HEK293 (cell line): ENCODE data around the gene TXNRD2.

ENCODE experiments used
- CTCF ChIA-PET: fragments of 350-600 bp; formaldehyde crosslinking; extraction: SDS; loops from one replicate; lab custom pipeline; 2021; ENCODE audit warnings: antibody characterized with exemption; lab: Yijun Ruan, JAX
- POLR2A ChIA-PET: fragments of 300-600 bp; formaldehyde crosslinking; extraction: SDS; loops from one replicate; lab custom pipeline; 2020; ENCODE audit warnings: antibody characterized with exemption, inconsistent platforms; lab: Yijun Ruan, JAX
- H3K27ac ChIP-seq: fragments of 200-500 bp; sonication (Bioruptor generic); 2 replicates; pipeline ENCODE4 v1.5.1; 2014; ENCODE audit warnings: low read depth, low read length, control low read depth, inconsistent platforms; ENCODE audit errors: extremely low read depth
- H3K36me3 ChIP-seq, 2 experiments: fragments of 200-500 bp in 1 of 2; sonication (Bioruptor generic) in 1 of 2; 1 replicate in 1 of 2; 2 replicates in 1 of 2; pipeline ENCODE4 v1.5.1; 2014 to 2017; ENCODE audit warnings: inconsistent platforms in 2 of 2, low read length in 2 of 2; ENCODE audit not compliant: control insufficient read depth in 2 of 2, insufficient read depth in 1 of 2
- H3K4me1 ChIP-seq: fragments of 200-500 bp; sonication (Bioruptor generic); 2 replicates; pipeline ENCODE4 v1.5.1; 2014; ENCODE audit warnings: mild to moderate bottlenecking, low read length, inconsistent platforms; ENCODE audit not compliant: control insufficient read depth, insufficient read depth
- H3K4me3 ChIP-seq: 2 replicates; pipeline ENCODE4 v1.5.1; 2011; ENCODE audit warnings: low read depth, mild to moderate bottlenecking, control low read depth, low read length, moderate library complexity
- H3K9me3 ChIP-seq: fragments of 200-500 bp; sonication (Bioruptor generic); 2 replicates; pipeline ENCODE4 v1.5.1; 2014; ENCODE audit warnings: low read depth, low read length, inconsistent platforms; ENCODE audit not compliant: control insufficient read depth, insufficient read depth
- SCRT1 ChIP-seq: fragments of 450-650 bp; formaldehyde crosslinking; IDR thresholded peaks from 2 replicates; pipeline ENCODE4 v1.5.1; 2016; ENCODE audit warnings: missing biosample characterization, missing genetic modification characterization, borderline replicate concordance
- SCRT2 ChIP-seq: fragments of 450-650 bp; formaldehyde crosslinking; IDR thresholded peaks from 2 replicates; pipeline ENCODE4 v1.5.1; 2016; ENCODE audit warnings: missing biosample characterization, missing genetic modification characterization
- ZEB2 ChIP-seq: fragments of 450-650 bp; formaldehyde crosslinking; IDR thresholded peaks from 2 replicates; pipeline ENCODE4 v1.5.1; 2016; ENCODE audit warnings: missing biosample characterization, missing genetic modification characterization
- ZFP69B ChIP-seq: fragments of 450-650 bp; formaldehyde crosslinking; IDR thresholded peaks from 2 replicates; pipeline ENCODE4 v1.5.1; 2016; ENCODE audit warnings: missing biosample characterization, missing genetic modification characterization
- ZNF16 ChIP-seq: fragments of 450-650 bp; formaldehyde crosslinking; IDR thresholded peaks from 2 replicates; pipeline ENCODE4 v1.5.1; 2016; ENCODE audit warnings: low read depth, missing biosample characterization, missing genetic modification characterization
- ZNF214 ChIP-seq: fragments of 450-650 bp; formaldehyde crosslinking; IDR thresholded peaks from 2 replicates; pipeline ENCODE4 v1.5.1; 2017; ENCODE audit warnings: missing biosample characterization, mild to moderate bottlenecking, missing genetic modification characterization, borderline replicate concordance
- ZNF354C ChIP-seq: fragments of 450-650 bp; formaldehyde crosslinking; IDR thresholded peaks from 2 replicates; pipeline ENCODE4 v1.5.1; 2016; ENCODE audit warnings: missing biosample characterization, missing genetic modification characterization, low read depth, borderline replicate concordance
- ZNF366 ChIP-seq: fragments of 450-650 bp; formaldehyde crosslinking; conservative IDR thresholded peaks from 2 replicates; pipeline ENCODE4 v1.5.1; 2016; ENCODE audit warnings: missing biosample characterization, missing genetic modification characterization
- ZNF501 ChIP-seq: fragments of 450-650 bp; formaldehyde crosslinking; IDR thresholded peaks from 2 replicates; pipeline ENCODE4 v1.5.1; 2016; ENCODE audit warnings: missing biosample characterization, missing genetic modification characterization
- ZNF530 ChIP-seq: fragments of 450-650 bp; formaldehyde crosslinking; IDR thresholded peaks from 2 replicates; pipeline ENCODE4 v1.5.1; 2016; ENCODE audit warnings: low read depth, missing biosample characterization, missing genetic modification characterization
- ZNF544 ChIP-seq: fragments of 450-650 bp; formaldehyde crosslinking; IDR thresholded peaks from 2 replicates; pipeline ENCODE4 v1.5.0; 2017; ENCODE audit warnings: missing biosample characterization, missing genetic modification characterization
- ZNF548 ChIP-seq: fragments of 450-650 bp; formaldehyde crosslinking; IDR thresholded peaks from 2 replicates; pipeline ENCODE4 v1.5.1; 2016; ENCODE audit warnings: missing biosample characterization, missing genetic modification characterization
- ZNF658 ChIP-seq: fragments of 450-650 bp; formaldehyde crosslinking; IDR thresholded peaks from 2 replicates; pipeline ENCODE4; 2016; ENCODE audit warnings: missing biosample characterization, missing genetic modification characterization
- ZNF776 ChIP-seq: fragments of 450-650 bp; formaldehyde crosslinking; IDR thresholded peaks from 2 replicates; pipeline ENCODE4 v1.5.0; 2017; ENCODE audit warnings: missing biosample characterization, missing genetic modification characterization, borderline replicate concordance
- ZNF792 ChIP-seq: fragments of 450-650 bp; formaldehyde crosslinking; IDR thresholded peaks from 2 replicates; pipeline ENCODE4 v1.5.1; 2016; ENCODE audit warnings: missing biosample characterization, missing genetic modification characterization
- TF ChIP-seq, protein P1 (sequence below): fragments of 450-650 bp; formaldehyde crosslinking; IDR thresholded peaks from 2 replicates; pipeline ENCODE4 v1.5.1; 2016; ENCODE audit warnings: missing biosample characterization, missing genetic modification characterization
- TF ChIP-seq, protein P2 (sequence below): fragments of 450-650 bp; formaldehyde crosslinking; IDR thresholded peaks from 2 replicates; pipeline ENCODE4 v1.5.1; 2016; ENCODE audit warnings: missing biosample characterization, missing genetic modification characterization
- TF ChIP-seq, protein P3 (sequence below): fragments of 450-650 bp; formaldehyde crosslinking; IDR thresholded peaks from 2 replicates; pipeline ENCODE4 v1.5.1; 2016; ENCODE audit warnings: missing biosample characterization, missing genetic modification characterization
- TF ChIP-seq, protein P4 (sequence below): fragments of 450-650 bp; formaldehyde crosslinking; IDR thresholded peaks from 2 replicates; pipeline ENCODE4 v1.5.1; 2016; ENCODE audit warnings: missing biosample characterization, missing genetic modification characterization

Gene TXNRD2

DNA sequence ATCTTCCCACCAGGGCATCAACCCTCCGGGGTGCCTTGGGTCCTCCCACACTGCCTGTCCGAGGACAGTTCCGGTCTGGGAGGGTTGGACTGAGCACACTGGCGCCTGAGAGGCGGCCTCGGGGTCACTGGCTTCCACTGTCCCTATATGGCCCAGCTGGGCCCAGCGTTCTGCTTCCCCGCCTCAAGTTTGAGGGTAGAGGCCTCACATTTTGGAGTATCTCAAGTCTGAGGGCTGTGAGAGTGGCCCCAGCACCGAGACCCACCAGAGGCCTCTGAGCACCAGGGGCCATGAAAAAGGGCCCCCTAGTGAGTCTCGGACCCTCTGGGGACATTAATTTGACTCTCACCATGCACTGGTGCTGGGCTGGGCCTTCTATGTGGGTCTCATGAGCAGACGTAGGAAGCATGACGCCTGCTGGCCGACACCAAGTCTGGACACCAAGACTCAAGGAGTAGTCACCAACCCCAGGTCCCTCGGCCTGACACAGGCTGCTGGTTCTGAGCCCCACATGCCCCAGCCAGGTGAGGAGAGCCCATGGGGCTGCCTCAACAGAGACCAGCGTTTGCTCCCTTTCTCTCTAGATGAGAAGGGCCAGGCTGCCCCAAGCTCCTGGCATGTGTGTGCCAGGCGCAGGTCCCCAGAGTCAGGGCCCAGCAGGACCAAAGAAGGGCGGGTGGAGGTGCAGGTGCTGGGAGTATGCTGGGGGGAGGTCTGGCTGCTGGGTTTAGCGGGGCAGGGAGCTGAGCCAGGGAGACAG, 47.5 kb upstream of the TXNRD2 start (continued):
- TF ChIP-seq ZNF214 (tag by site-specific recombination) = no peak

DNA sequence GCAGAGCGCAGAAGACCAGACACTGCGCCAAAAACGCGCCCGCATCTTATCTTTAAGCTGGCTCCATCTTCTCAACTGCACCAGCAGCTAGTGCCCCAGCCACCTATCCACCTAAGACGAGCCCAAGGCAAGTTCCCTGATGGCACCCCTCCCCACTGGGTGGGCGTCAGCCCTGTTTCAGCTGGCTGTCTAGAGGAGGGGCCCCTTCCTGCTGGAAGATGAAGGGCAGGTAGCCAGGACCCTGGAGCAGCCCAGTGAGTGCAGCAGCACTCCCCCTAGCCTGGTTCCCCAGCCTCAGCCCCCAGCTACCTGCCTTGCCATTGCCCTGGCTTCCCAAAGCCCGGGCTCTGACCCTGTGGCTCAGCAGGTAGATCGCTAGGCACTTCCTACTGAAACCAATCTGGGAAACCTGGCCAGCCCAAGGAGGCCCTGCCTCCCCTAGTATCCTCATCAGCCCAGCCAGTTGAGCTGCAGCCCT, 46.8 kb upstream of the TXNRD2 start:
- H3K27ac ChIP-seq = no peak overlapping the region
- CTCF ChIA-PET = interaction anchor here (1.0 to 1.7 kb wide), 2 partner anchors 25 to 256 kb away, joined by 3 to 5 read pairs; no protein-coding TSS in a partner anchor
- TF ChIP-seq ZFP69B (tag by site-specific recombination) (no peak), ZNF792 (tag by site-specific recombination) (no peak), SCRT2 (tag by site-specific recombination) (no peak), ZNF530 (no peak), ZNF354C (tag by site-specific recombination) (no peak), ZNF776 (tag by site-specific recombination) (no peak), SCRT1 (tag by site-specific recombination) (no peak), ZNF548 (no peak), ZNF658 (tag by site-specific recombination) (no peak), ZNF501 (no peak), ZNF16 (tag by site-specific recombination) (no peak), ZNF366 (tag by site-specific recombination) (no peak), ZEB2 (tag by site-specific recombination) (no peak), ZNF544 (tag by site-specific recombination) (no peak)
- TF ChIP-seq, protein P1, sequence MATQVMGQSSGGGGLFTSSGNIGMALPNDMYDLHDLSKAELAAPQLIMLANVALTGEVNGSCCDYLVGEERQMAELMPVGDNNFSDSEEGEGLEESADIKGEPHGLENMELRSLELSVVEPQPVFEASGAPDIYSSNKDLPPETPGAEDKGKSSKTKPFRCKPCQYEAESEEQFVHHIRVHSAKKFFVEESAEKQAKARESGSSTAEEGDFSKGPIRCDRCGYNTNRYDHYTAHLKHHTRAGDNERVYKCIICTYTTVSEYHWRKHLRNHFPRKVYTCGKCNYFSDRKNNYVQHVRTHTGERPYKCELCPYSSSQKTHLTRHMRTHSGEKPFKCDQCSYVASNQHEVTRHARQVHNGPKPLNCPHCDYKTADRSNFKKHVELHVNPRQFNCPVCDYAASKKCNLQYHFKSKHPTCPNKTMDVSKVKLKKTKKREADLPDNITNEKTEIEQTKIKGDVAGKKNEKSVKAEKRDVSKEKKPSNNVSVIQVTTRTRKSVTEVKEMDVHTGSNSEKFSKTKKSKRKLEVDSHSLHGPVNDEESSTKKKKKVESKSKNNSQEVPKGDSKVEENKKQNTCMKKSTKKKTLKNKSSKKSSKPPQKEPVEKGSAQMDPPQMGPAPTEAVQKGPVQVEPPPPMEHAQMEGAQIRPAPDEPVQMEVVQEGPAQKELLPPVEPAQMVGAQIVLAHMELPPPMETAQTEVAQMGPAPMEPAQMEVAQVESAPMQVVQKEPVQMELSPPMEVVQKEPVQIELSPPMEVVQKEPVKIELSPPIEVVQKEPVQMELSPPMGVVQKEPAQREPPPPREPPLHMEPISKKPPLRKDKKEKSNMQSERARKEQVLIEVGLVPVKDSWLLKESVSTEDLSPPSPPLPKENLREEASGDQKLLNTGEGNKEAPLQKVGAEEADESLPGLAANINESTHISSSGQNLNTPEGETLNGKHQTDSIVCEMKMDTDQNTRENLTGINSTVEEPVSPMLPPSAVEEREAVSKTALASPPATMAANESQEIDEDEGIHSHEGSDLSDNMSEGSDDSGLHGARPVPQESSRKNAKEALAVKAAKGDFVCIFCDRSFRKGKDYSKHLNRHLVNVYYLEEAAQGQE (tag by site-specific recombination) = no peak
- TF ChIP-seq, protein P2, sequence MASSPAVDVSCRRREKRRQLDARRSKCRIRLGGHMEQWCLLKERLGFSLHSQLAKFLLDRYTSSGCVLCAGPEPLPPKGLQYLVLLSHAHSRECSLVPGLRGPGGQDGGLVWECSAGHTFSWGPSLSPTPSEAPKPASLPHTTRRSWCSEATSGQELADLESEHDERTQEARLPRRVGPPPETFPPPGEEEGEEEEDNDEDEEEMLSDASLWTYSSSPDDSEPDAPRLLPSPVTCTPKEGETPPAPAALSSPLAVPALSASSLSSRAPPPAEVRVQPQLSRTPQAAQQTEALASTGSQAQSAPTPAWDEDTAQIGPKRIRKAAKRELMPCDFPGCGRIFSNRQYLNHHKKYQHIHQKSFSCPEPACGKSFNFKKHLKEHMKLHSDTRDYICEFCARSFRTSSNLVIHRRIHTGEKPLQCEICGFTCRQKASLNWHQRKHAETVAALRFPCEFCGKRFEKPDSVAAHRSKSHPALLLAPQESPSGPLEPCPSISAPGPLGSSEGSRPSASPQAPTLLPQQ (tag by site-specific recombination) = no peak
- TF ChIP-seq, protein P3, sequence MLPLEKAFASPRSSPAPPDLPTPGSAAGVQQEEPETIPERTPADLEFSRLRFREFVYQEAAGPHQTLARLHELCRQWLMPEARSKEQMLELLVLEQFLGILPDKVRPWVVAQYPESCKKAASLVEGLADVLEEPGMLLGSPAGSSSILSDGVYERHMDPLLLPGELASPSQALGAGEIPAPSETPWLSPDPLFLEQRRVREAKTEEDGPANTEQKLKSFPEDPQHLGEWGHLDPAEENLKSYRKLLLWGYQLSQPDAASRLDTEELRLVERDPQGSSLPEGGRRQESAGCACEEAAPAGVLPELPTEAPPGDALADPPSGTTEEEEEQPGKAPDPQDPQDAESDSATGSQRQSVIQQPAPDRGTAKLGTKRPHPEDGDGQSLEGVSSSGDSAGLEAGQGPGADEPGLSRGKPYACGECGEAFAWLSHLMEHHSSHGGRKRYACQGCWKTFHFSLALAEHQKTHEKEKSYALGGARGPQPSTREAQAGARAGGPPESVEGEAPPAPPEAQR (tag by site-specific recombination) = no peak
- TF ChIP-seq, protein P4, sequence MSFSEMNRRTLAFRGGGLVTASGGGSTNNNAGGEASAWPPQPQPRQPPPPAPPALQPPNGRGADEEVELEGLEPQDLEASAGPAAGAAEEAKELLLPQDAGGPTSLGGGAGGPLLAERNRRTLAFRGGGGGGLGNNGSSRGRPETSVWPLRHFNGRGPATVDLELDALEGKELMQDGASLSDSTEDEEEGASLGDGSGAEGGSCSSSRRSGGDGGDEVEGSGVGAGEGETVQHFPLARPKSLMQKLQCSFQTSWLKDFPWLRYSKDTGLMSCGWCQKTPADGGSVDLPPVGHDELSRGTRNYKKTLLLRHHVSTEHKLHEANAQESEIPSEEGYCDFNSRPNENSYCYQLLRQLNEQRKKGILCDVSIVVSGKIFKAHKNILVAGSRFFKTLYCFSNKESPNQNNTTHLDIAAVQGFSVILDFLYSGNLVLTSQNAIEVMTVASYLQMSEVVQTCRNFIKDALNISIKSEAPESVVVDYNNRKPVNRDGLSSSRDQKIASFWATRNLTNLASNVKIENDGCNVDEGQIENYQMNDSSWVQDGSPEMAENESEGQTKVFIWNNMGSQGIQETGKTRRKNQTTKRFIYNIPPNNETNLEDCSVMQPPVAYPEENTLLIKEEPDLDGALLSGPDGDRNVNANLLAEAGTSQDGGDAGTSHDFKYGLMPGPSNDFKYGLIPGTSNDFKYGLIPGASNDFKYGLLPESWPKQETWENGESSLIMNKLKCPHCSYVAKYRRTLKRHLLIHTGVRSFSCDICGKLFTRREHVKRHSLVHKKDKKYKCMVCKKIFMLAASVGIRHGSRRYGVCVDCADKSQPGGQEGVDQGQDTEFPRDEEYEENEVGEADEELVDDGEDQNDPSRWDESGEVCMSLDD (tag by site-specific recombination) = no peak
- no peaks in the 10 kb centered on the region for H3K9me3 ChIP-seq
- POLR2A ChIA-PET = interaction anchor here (1.0 kb wide), 1 partner anchor 27 kb away, joined by 5 read pairs; no protein-coding TSS in a partner anchor
- no peaks in the 10 kb centered on the region for H3K36me3 ChIP-seq
- peaks cover 14% of the 10 kb centered on the region for H3K4me1 ChIP-seq
- H3K4me3 ChIP-seq = no peak overlapping the region
